Trophoblast cell (in vitro differentiated cells and primary cell): ENCODE measurements around the gene MCRIP2.

Experiments used
- DNase-seq, 2 donors: peaks; one replicate each; pipeline ENCODE4 v3.0.0-alpha.2; 2016
- H2AFZ ChIP-seq: 2 replicates; pipeline ENCODE4 v1.6.1; 2013; ENCODE audit warnings: low read length, moderate library complexity, mild to moderate bottlenecking; ENCODE audit not compliant: insufficient read depth, poor library complexity
- H2AK5ac ChIP-seq: 2 replicates; pipeline ENCODE4 v1.6.1; 2013; ENCODE audit warnings: mild to moderate bottlenecking, low read length
- H2BK120ac ChIP-seq: 2 replicates; pipeline ENCODE4 v1.6.1; 2013; ENCODE audit warnings: low read length, mild to moderate bottlenecking, moderate library complexity; ENCODE audit not compliant: insufficient read depth, poor library complexity
- H2BK12ac ChIP-seq: 2 replicates; pipeline ENCODE4 v1.6.1; 2013; ENCODE audit warnings: mild to moderate bottlenecking, low read length, moderate library complexity
- H2BK5ac ChIP-seq: 2 replicates; pipeline ENCODE4 v1.6.1; 2013; ENCODE audit warnings: low read length, low read depth, moderate library complexity, mild to moderate bottlenecking; ENCODE audit not compliant: poor library complexity
- H3K14ac ChIP-seq: 2 replicates; pipeline ENCODE4 v1.6.1; 2013; ENCODE audit warnings: mild to moderate bottlenecking, low read length
- H3K18ac ChIP-seq: 2 replicates; pipeline ENCODE4 v1.6.1; 2013; ENCODE audit warnings: mild to moderate bottlenecking, low read length
- H3K23ac ChIP-seq: 2 replicates; pipeline ENCODE4 v1.6.1; 2013; ENCODE audit warnings: low read length
- H3K27ac ChIP-seq: 2 replicates; pipeline ENCODE4 v1.5.1; 2013; ENCODE audit warnings: low read depth, mild to moderate bottlenecking, inconsistent platforms, low read length, moderate library complexity
- H3K27me3 ChIP-seq: 2 replicates; pipeline ENCODE4 v1.6.1; 2013; ENCODE audit warnings: inconsistent platforms, mild to moderate bottlenecking, low read length, moderate library complexity; ENCODE audit not compliant: insufficient read depth
- H3K36me3 ChIP-seq, 2 experiments: 1 replicate in 1 of 2; 2 replicates in 1 of 2; pipeline ENCODE4 v1.6.1; 2013; ENCODE audit warnings: low read length in 2 of 2, mild to moderate bottlenecking in 2 of 2, moderate library complexity in 1 of 2; ENCODE audit not compliant: insufficient read depth in 2 of 2, control insufficient read depth in 1 of 2
- H3K4ac ChIP-seq: 2 replicates; pipeline ENCODE4 v1.6.1; 2013; ENCODE audit warnings: low read depth, mild to moderate bottlenecking, low read length, moderate library complexity
- H3K4me1 ChIP-seq, 2 experiments: 1 replicate in 1 of 2; 2 replicates in 1 of 2; pipeline ENCODE4 v1.6.1; 2013; ENCODE audit warnings: low read length in 2 of 2, mild to moderate bottlenecking in 2 of 2, moderate library complexity in 1 of 2; ENCODE audit not compliant: insufficient read depth in 2 of 2, control insufficient read depth in 1 of 2
- H3K4me2 ChIP-seq: 2 replicates; pipeline ENCODE4 v1.6.1; 2013; ENCODE audit warnings: inconsistent platforms, mild to moderate bottlenecking, low read length, moderate library complexity
- H3K4me3 ChIP-seq: 2 replicates; pipeline ENCODE4 v1.5.1; 2013; ENCODE audit warnings: mild to moderate bottlenecking, low read depth, low read length, inconsistent platforms
- H3K79me1 ChIP-seq: one replicate; pipeline ENCODE4 v1.6.1; 2013; ENCODE audit warnings: low read length
- H3K79me2 ChIP-seq: 2 replicates; pipeline ENCODE4 v1.6.1; 2013; ENCODE audit warnings: low read length, mild to moderate bottlenecking; ENCODE audit not compliant: control insufficient read depth, insufficient read depth, poor library complexity
- H3K9ac ChIP-seq: 2 replicates; pipeline ENCODE4 v1.6.1; 2013; ENCODE audit warnings: mild to moderate bottlenecking, low read length
- H3K9me3 ChIP-seq: 2 replicates; pipeline ENCODE4 v1.6.1; 2013; ENCODE audit warnings: low read depth, mild to moderate bottlenecking, control low read depth, inconsistent platforms, low read length; ENCODE audit not compliant: insufficient read depth
- H4K12ac ChIP-seq: 2 replicates; pipeline ENCODE4 v1.6.1; 2013; ENCODE audit warnings: low read depth, mild to moderate bottlenecking, low read length, moderate library complexity
- H4K8ac ChIP-seq: 2 replicates; pipeline ENCODE4 v1.6.1; 2013; ENCODE audit warnings: low read depth, mild to moderate bottlenecking, low read length, moderate library complexity
- H4K91ac ChIP-seq: one replicate; pipeline ENCODE4 v1.6.1; 2013; ENCODE audit warnings: low read depth, mild to moderate bottlenecking, low read length, moderate library complexity
- WGBS: extraction: QIAGEN DNeasy Blood & Tissue Kit; methylation state at CpG from one replicate; pipeline ENCODE4 v1.1.7; 2013; ENCODE audit warnings: missing lambda C conversion rate; ENCODE audit not compliant: insufficient read length, insufficient coverage; ENCODE audit errors: extremely low coverage; 5-methylcytosine and 5-hydroxymethylcytosine counted together

MCRIP2 gene

GRCh38 chr16:660132-660458 is 18.5 kb downstream of the MCRIP2 start:
- H3K4ac ChIP-seq, result no peak overlapping the region
- no peak overlapping the region for H2AFZ ChIP-seq
- H3K4me2 ChIP-seq, result no peak overlapping the region
- no CpG with 5 or more reads among the region's 6 CpGs for WGBS
- H4K8ac ChIP-seq, result no peak overlapping the region
- H4K12ac ChIP-seq, result no peak overlapping the region
- no peaks in the 10 kb centered on the region for H3K79me1 ChIP-seq
- H3K14ac ChIP-seq, result no peak overlapping the region
- peaks cover 29 to 50% of the 10 kb centered on the region in 2 experiments for H3K36me3 ChIP-seq
- no peaks in the 10 kb centered on the region for H3K79me2 ChIP-seq
- no peak overlapping the region for H2AK5ac ChIP-seq
- DNase-seq, result no peak
- H2BK120ac ChIP-seq, result no peak overlapping the region
- H3K27ac ChIP-seq, result no peak overlapping the region
- peaks cover 6 to 8% of the 10 kb centered on the region in 2 experiments for H3K4me1 ChIP-seq
- H3K18ac ChIP-seq, result no peak overlapping the region
- H4K91ac ChIP-seq, result no peak overlapping the region
- H3K23ac ChIP-seq, result no peak overlapping the region
- no peaks in the 10 kb centered on the region for H3K9me3 ChIP-seq
- no peak overlapping the region for H3K4me3 ChIP-seq
- no peak overlapping the region for H2BK5ac ChIP-seq
- H3K27me3 ChIP-seq, result no peaks in the 10 kb centered on the region
- H3K9ac ChIP-seq, result no peak overlapping the region
- H2BK12ac ChIP-seq, result no peak overlapping the region

- Histone ChIP-seq H2AK5ac (peak overlapping the region; percentile 70), H3K36me3 (peaks cover 24 to 45% of the 10 kb centered on the region in 2 experiments), H3K4me2 (no peak overlapping the region)
Measured at GRCh38 chr16:660459-661183, 19.0 kb downstream of the MCRIP2 start.

GRCh38 chr16:661184-661821 is 19.7 kb downstream of the MCRIP2 start:
- no peak overlapping the region for H3K4me3 ChIP-seq
- no peaks in the 10 kb centered on the region for H3K79me1 ChIP-seq
- no peak overlapping the region for H3K27ac ChIP-seq
- peaks cover 6 to 8% of the 10 kb centered on the region in 2 experiments for H3K4me1 ChIP-seq
- peaks cover 20 to 39% of the 10 kb centered on the region in 2 experiments for H3K36me3 ChIP-seq
- no peak overlapping the region for H3K9ac ChIP-seq
- no peak overlapping the region for H4K12ac ChIP-seq
- peak overlapping the region; percentile 70 for H2AK5ac ChIP-seq
- no peaks in the 10 kb centered on the region for H3K79me2 ChIP-seq
- no peak overlapping the region for H2BK120ac ChIP-seq
- no peaks in the 10 kb centered on the region for H3K9me3 ChIP-seq
- H2BK5ac ChIP-seq, result peak overlapping the region; percentile 7
- H3K18ac ChIP-seq, result peak overlapping the region; percentile 9
- peak overlapping the region; percentile 59 for H4K8ac ChIP-seq
- no peaks in the 10 kb centered on the region for H3K27me3 ChIP-seq
- peak overlapping the region; percentile 53 for H4K91ac ChIP-seq
- no CpG with 5 or more reads among the region's 35 CpGs for WGBS
- H2AFZ ChIP-seq, result peak overlapping the region; percentile 27
- peak overlapping the region; percentile 8 for H2BK12ac ChIP-seq
- no peak overlapping the region for H3K4ac ChIP-seq
- no peak for DNase-seq
- H3K23ac ChIP-seq, result no peak overlapping the region
- H3K14ac ChIP-seq, result peak overlapping the region; percentile 29
- H3K4me2 ChIP-seq, result no peak overlapping the region

More at GRCh38 chr16:660459-661183, 19.0 kb downstream of the MCRIP2 start:
- Histone ChIP-seq H2AFZ (peak overlapping the region; percentile 27), H3K79me2 (no peaks in the 10 kb centered on the region), H3K14ac (no peak overlapping the region), H2BK12ac (no peak overlapping the region), H3K27ac (no peak overlapping the region), H4K8ac (peak overlapping the region; percentile 59), H3K23ac (no peak overlapping the region), H2BK120ac (no peak overlapping the region), H3K9me3 (no peaks in the 10 kb centered on the region), H3K9ac (no peak overlapping the region), H3K79me1 (no peaks in the 10 kb centered on the region), H2BK5ac (peak overlapping the region; percentile 7), H3K4me3 (no peak overlapping the region), H4K12ac (no peak overlapping the region), H3K4me1 (peaks cover 6 to 8% of the 10 kb centered on the region in 2 experiments), H3K18ac (no peak overlapping the region), H3K4ac (no peak overlapping the region), H4K91ac (peak overlapping the region; percentile 53), H3K27me3 (no peaks in the 10 kb centered on the region)
- DNase-seq, result peak; percentile 87 to 93
- no CpG with 5 or more reads among the region's 43 CpGs for WGBS

GRCh38 chr16:662095-662494 is 20.5 kb downstream of the MCRIP2 start:
- Histone ChIP-seq H4K91ac (no peak overlapping the region), H4K12ac (no peak overlapping the region), H3K23ac (no peak overlapping the region), H3K27me3 (no peaks in the 10 kb centered on the region), H3K4me3 (no peak overlapping the region), H3K9me3 (no peaks in the 10 kb centered on the region), H2BK120ac (no peak overlapping the region), H2BK12ac (no peak overlapping the region), H3K79me1 (no peaks in the 10 kb centered on the region), H3K4me1 (peaks cover 6 to 8% of the 10 kb centered on the region in 2 experiments), H3K27ac (no peak overlapping the region), H3K36me3 (peaks cover 17 to 31% of the 10 kb centered on the region in 2 experiments), H2BK5ac (no peak overlapping the region), H3K14ac (no peak overlapping the region), H3K4me2 (no peak overlapping the region), H3K79me2 (no peaks in the 10 kb centered on the region), H3K9ac (no peak overlapping the region), H3K4ac (no peak overlapping the region), H3K18ac (no peak overlapping the region), H2AFZ (no peak overlapping the region), H2AK5ac (no peak overlapping the region), H4K8ac (no peak overlapping the region)
- no CpG with 5 or more reads among the region's 19 CpGs for WGBS
- DNase-seq, result no peak
